Natural killer cell (primary cell): ENCODE data around the gene RYK. TPM values are rescaled to one million over a fixed set of nuclear protein-coding genes. Genes with fewer than 3 reads are reported as not detected.

Experiments used
- ATAC-seq, 3 donors: fragments of 150-1000 bp in 2 of 3; fragments of 200-7000 bp in 1 of 3; cut with Tn5 transposase; 1 replicate in 1 of 3; 2 replicates in 2 of 3; pipeline ENCODE4 v1.10.0; 2021; ENCODE audit warnings: mild to moderate bottlenecking in 2 of 3, moderate library complexity in 2 of 3
- DNase-seq, 2 donors: peaks; one replicate each; pipeline versions ENCODE4 v3.0.0 to v3.0.0-alpha.2; 2013 to 2021; ENCODE audit warnings: mixed read lengths in 1 of 2
- H3K27ac ChIP-seq: one replicate; pipeline ENCODE4 v1.5.1; 2013; ENCODE audit warnings: mild to moderate bottlenecking, low read length
- H3K27me3 ChIP-seq: one replicate; pipeline ENCODE4 v1.6.1; 2013; ENCODE audit warnings: low read length; ENCODE audit not compliant: control insufficient read depth, insufficient read depth
- H3K36me3 ChIP-seq: one replicate; pipeline ENCODE4 v1.6.1; 2013; ENCODE audit warnings: low read length; ENCODE audit not compliant: control insufficient read depth, insufficient read depth
- H3K4me1 ChIP-seq: one replicate; pipeline ENCODE4 v1.6.1; 2013; ENCODE audit warnings: low read length; ENCODE audit not compliant: control insufficient read depth, insufficient read depth
- H3K4me3 ChIP-seq: one replicate; pipeline ENCODE4 v1.5.1; 2013; ENCODE audit warnings: low read length
- H3K9me3 ChIP-seq: one replicate; pipeline ENCODE4 v1.6.1; 2013; ENCODE audit warnings: low read length; ENCODE audit not compliant: control insufficient read depth, insufficient read depth
- H3K27ac Mint-ChIP-seq, 2 donors: one replicate each; pipeline ENCODE4 v1.8.0; 2022; ENCODE audit warnings: mild to moderate bottlenecking in 2 of 2, mixed read lengths in 2 of 2, moderate library complexity in 1 of 2
- H3K27me3 Mint-ChIP-seq, 2 donors: one replicate each; pipeline ENCODE4 v1.8.0; 2022; ENCODE audit warnings: low read depth in 2 of 2, mixed read lengths in 2 of 2
- H3K36me3 Mint-ChIP-seq: one replicate; pipeline ENCODE4 v1.8.0; 2022; ENCODE audit warnings: mixed read lengths
- H3K4me1 Mint-ChIP-seq, 2 donors: one replicate each; pipeline ENCODE4 v1.8.0; 2022; ENCODE audit warnings: mixed read lengths in 2 of 2
- H3K4me3 Mint-ChIP-seq: one replicate; pipeline ENCODE4 v1.8.0; 2022; ENCODE audit warnings: mild to moderate bottlenecking, moderate library complexity, mixed read lengths
- H3K9me3 Mint-ChIP-seq, 2 donors: one replicate each; pipeline ENCODE4 v1.8.0; 2022; ENCODE audit warnings: mixed read lengths in 2 of 2
- WGBS: methylation state at CpG from one replicate; pipeline ENCODE4 v1.1.7; 2013; ENCODE audit warnings: missing lambda C conversion rate; ENCODE audit not compliant: insufficient coverage; 5-methylcytosine and 5-hydroxymethylcytosine counted together
- intact Hi-C: fragments of 100-400 bp; cut with micrococcal nuclease; formaldehyde crosslinking; loops from one replicate; pipeline ENCODE4 v1.14.2; 2022
- total RNA-seq, 4 donors: library from RNA; stranded (reverse); fragments of 120-200 nt in 1 of 4; gene quantifications; one replicate each; pipeline versions ENCODE4 v1.2.3 to v1.2.4, GENCODE V29; 2013 to 2022
- TF ChIP-seq, protein P1 (sequence below): fragments of 200-600 bp; IDR thresholded peaks from one replicate; pipeline ENCODE4 v1.8.0; 2022; ENCODE audit warnings: antibody characterized with exemption

The RYK gene
- total RNA-seq, 3 donors from 2014 or later (not counting 1 experiment from before 2014, with no cell fraction given), result 56.7 to 69.5 (median 56.8) TPM

GRCh38 chr3:134267996-134268395 lies 17.3 kb upstream of the RYK start:
- Histone ChIP-seq H3K4me3 (no peak overlapping the region), H3K9me3 (no peaks in the 10 kb centered on the region), H3K27ac (no peak overlapping the region), H3K36me3 (no peaks in the 10 kb centered on the region), H3K27me3 (peaks cover 9% of the 10 kb centered on the region), H3K4me1 (no peaks in the 10 kb centered on the region)
- Mint-ChIP-seq H3K9me3 (no peaks in the 10 kb centered on the region), H3K4me3 (no peak overlapping the region), H3K27ac (no peak overlapping the region), H3K27me3 (peaks cover 34 to 63% of the 10 kb centered on the region in 2 donors), H3K4me1 (no peaks in the 10 kb centered on the region), H3K36me3 (no peaks in the 10 kb centered on the region)
- 94% methylated on average over 1 of the region's 1 CpG for WGBS
- TF ChIP-seq, protein P1, sequence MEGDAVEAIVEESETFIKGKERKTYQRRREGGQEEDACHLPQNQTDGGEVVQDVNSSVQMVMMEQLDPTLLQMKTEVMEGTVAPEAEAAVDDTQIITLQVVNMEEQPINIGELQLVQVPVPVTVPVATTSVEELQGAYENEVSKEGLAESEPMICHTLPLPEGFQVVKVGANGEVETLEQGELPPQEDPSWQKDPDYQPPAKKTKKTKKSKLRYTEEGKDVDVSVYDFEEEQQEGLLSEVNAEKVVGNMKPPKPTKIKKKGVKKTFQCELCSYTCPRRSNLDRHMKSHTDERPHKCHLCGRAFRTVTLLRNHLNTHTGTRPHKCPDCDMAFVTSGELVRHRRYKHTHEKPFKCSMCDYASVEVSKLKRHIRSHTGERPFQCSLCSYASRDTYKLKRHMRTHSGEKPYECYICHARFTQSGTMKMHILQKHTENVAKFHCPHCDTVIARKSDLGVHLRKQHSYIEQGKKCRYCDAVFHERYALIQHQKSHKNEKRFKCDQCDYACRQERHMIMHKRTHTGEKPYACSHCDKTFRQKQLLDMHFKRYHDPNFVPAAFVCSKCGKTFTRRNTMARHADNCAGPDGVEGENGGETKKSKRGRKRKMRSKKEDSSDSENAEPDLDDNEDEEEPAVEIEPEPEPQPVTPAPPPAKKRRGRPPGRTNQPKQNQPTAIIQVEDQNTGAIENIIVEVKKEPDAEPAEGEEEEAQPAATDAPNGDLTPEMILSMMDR, result no peak
- no peak for DNase-seq
- intact Hi-C loops, result no loop called here
- no peak for ATAC-seq

GRCh38 chr3:134260987-134261386 lies 10.3 kb upstream of the RYK start:
- peak in 1 of 3 donors; percentile 57 for ATAC-seq
- Histone ChIP-seq H3K4me3 (no peak overlapping the region), H3K27ac (no peak overlapping the region), H3K9me3 (no peaks in the 10 kb centered on the region), H3K27me3 (peaks cover 7% of the 10 kb centered on the region), H3K4me1 (no peaks in the 10 kb centered on the region), H3K36me3 (no peaks in the 10 kb centered on the region)
- TF ChIP-seq, protein P1, result no peak
- H3K4me3 Mint-ChIP-seq, result no peak overlapping the region
- H3K36me3 Mint-ChIP-seq, result no peaks in the 10 kb centered on the region
- WGBS, result 10% methylated on average over 1 of the region's 1 CpG
- no peak for DNase-seq
- no peaks in the 10 kb centered on the region for H3K9me3 Mint-ChIP-seq
- H3K27ac Mint-ChIP-seq, result no peak overlapping the region
- peaks cover 0 to 11% of the 10 kb centered on the region in 2 donors for H3K4me1 Mint-ChIP-seq
- intact Hi-C loops, result no loop called here
- H3K27me3 Mint-ChIP-seq, result peaks cover 31 to 64% of the 10 kb centered on the region in 2 donors

DNA sequence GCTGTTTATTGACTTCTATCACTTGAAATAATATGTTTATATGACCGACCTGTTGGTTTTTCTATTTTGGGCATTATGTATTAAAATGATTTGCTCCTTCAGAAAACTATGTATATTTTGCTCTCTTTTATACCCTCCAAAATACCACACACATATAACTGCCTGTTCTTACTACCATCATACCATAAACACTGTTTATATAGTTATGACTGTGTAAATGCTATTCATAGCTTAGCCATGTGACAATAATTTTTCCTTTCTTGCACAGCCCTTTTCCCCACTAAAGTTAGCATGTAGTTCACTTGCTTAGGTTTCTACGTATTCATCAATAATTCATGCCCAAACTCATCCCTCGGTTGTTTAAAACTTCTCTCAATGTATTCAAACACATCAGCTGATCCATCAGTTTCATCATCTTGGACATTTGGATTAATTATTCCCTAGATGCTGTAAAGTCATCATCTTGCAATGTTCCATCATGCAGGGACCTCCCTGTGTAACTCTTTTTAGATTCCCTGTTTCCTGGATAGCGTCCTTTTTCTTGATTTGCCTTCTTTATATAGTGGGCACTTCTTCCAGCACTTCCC lies 8.2 kb upstream of the RYK start:
- Histone ChIP-seq H3K36me3 (no peaks in the 10 kb centered on the region), H3K27ac (no peak overlapping the region), H3K27me3 (peaks cover 3% of the 10 kb centered on the region), H3K4me3 (no peak overlapping the region), H3K9me3 (no peaks in the 10 kb centered on the region), H3K4me1 (no peaks in the 10 kb centered on the region)
- ATAC-seq, result no peak
- WGBS, result 74% methylated on average over 3 of the region's 4 CpGs
- Mint-ChIP-seq H3K27me3 (peaks cover 26 to 59% of the 10 kb centered on the region in 2 donors), H3K27ac (no peak overlapping the region), H3K4me1 (peaks cover 0 to 11% of the 10 kb centered on the region in 2 donors), H3K36me3 (no peaks in the 10 kb centered on the region), H3K9me3 (no peaks in the 10 kb centered on the region), H3K4me3 (no peak overlapping the region)
- no peak for DNase-seq
- intact Hi-C loops, result no loop called here
- TF ChIP-seq, protein P1, result no peak

DNA sequence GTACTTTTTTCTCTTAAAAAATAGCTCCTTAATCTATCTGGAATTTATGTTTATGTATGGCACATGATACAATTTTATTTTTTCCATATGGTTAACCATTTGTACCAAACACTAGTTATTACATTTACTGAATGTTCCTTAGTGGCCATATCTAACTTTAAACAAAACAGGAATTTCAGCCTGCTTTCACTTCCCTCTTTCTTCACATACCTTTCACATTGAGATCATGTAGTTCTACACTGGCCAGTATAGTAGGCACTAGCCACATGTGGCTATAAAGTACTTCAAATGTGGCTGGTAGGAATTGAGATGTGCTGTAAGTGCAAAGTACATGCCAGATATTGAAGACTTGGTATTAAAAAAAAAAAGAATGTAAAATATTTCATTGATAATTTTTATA lies 4.7 kb upstream of the RYK start:
- intact Hi-C loops, result no loop called here
- H3K9me3 Mint-ChIP-seq, result no peaks in the 10 kb centered on the region
- peaks cover 0 to 5% of the 10 kb centered on the region in 2 donors for H3K4me1 Mint-ChIP-seq
- Histone ChIP-seq H3K27ac (no peak overlapping the region), H3K27me3 (peaks cover 2% of the 10 kb centered on the region), H3K4me3 (no peak overlapping the region), H3K9me3 (no peaks in the 10 kb centered on the region), H3K36me3 (no peaks in the 10 kb centered on the region), H3K4me1 (peaks cover 7% of the 10 kb centered on the region)
- DNase-seq (no peak), ATAC-seq (no peak)
- H3K27me3 Mint-ChIP-seq, result peaks cover 17 to 35% of the 10 kb centered on the region in 2 donors
- H3K36me3 Mint-ChIP-seq, result no peaks in the 10 kb centered on the region
- H3K4me3 Mint-ChIP-seq, result peak overlapping the region; percentile 7
- TF ChIP-seq, protein P1, result no peak
- no peak overlapping the region for H3K27ac Mint-ChIP-seq
